Sigmoid colon (tissue), 7 donors: ENCODE results near the gene AK1. TPM values are rescaled to one million over a fixed set of nuclear protein-coding genes. Genes with fewer than 3 reads are reported as not detected.
"Not testable (repeated sequence)": the region's sequence is repeated elsewhere in the genome, so short reads cannot be mapped to it uniquely, and the experiment has no call there.

Experiments used
- DNase-seq: peaks from one replicate; pipeline ENCODE4 v3.0.0-alpha.2; 2019
- H3K27ac ChIP-seq, 4 donors: fragments of 200-600 bp; sonication (generic); one replicate each; pipeline ENCODE4 v1.5.1; 2016 to 2019; ENCODE audit warnings: mild to moderate bottlenecking in 1 of 4
- H3K27me3 ChIP-seq, 3 donors: fragments of 200-600 bp; sonication (generic); one replicate each; pipeline ENCODE4 v1.5.1; 2019; ENCODE audit warnings: mild to moderate bottlenecking in 1 of 3
- H3K36me3 ChIP-seq, 4 donors: fragments of 200-600 bp; sonication (generic); one replicate each; pipeline ENCODE4 v1.5.1; 2016 to 2019
- H3K4me1 ChIP-seq, 4 donors: fragments of 200-600 bp; sonication (generic); one replicate each; pipeline ENCODE4 v1.5.1; 2017 to 2019
- H3K4me3 ChIP-seq, 4 donors: fragments of 200-600 bp; sonication (generic); one replicate each; pipeline ENCODE4 v1.5.1; 2017 to 2019; ENCODE audit warnings: mild to moderate bottlenecking in 2 of 4, moderate library complexity in 1 of 4
- H3K9me3 ChIP-seq, 4 donors: fragments of 200-600 bp in 3 of 4; sonication (generic) in 3 of 4; one replicate each; pipeline versions ENCODE4 v1.5.1 to v1.6.1; 2013 to 2019
- EP300 ChIP-seq, 4 donors: sonication (generic); formaldehyde crosslinking; IDR thresholded peaks; one replicate each; pipeline ENCODE4 v1.6.1; 2017; ENCODE audit warnings: antibody characterized with exemption in 4 of 4
- POLR2A ChIP-seq, 2 donors: fragments of 450-650 bp; IDR thresholded peaks; one replicate each; pipeline ENCODE4 v1.6.1; 2016; ENCODE audit warnings: antibody characterized with exemption in 2 of 2, mild to moderate bottlenecking in 2 of 2, moderate library complexity in 2 of 2
- POLR2AphosphoS5 ChIP-seq, 4 donors: sonication (generic); formaldehyde crosslinking; IDR thresholded peaks; one replicate each; pipeline ENCODE4 v1.6.1; 2017; ENCODE audit warnings: antibody characterized with exemption in 4 of 4
- WGBS, 2 donors: extraction: QIAGEN DNeasy Blood & Tissue Kit; methylation state at CpG; one replicate each; pipeline ENCODE4 v1.1.7; 2013; 5-methylcytosine and 5-hydroxymethylcytosine counted together
- intact Hi-C: fragments of 100-400 bp; cut with DNase I; formaldehyde crosslinking; loops from one replicate; pipeline ENCODE4 v1.15.1; 2023
- polyA plus RNA-seq, 3 donors: library from polyadenylated mRNA; stranded (reverse); fragments of 200-250 nt; gene quantifications; one replicate each; pipeline ENCODE4 v1.2.3, GENCODE V29; 2013
- total RNA-seq, 4 donors: library from RNA; depleted of rRNA; stranded (reverse); fragments of >200 nt; gene quantifications; one replicate each; pipeline ENCODE4 v1.1.0, GENCODE V29; 2016
- TF ChIP-seq, protein P1 (sequence below), 4 experiments: fragments of 450-650 bp in 3 of 4; fragments of 200-600 bp in 1 of 4; IDR thresholded peaks; one replicate each; pipeline ENCODE4 v1.5.1; 2016 to 2019; ENCODE audit warnings: antibody characterized with exemption in 4 of 4, mild to moderate bottlenecking in 3 of 4, moderate library complexity in 2 of 4
- donor health status: healthy with polysubstance abuse.
- donor health status: Bipolar disorder and iron deficiency.
- donor health status: healthy.

The AK1 gene
- total and polyA plus RNA-seq, 7 donors, result 28.8 to 254 (median 73.2) TPM

DNA sequence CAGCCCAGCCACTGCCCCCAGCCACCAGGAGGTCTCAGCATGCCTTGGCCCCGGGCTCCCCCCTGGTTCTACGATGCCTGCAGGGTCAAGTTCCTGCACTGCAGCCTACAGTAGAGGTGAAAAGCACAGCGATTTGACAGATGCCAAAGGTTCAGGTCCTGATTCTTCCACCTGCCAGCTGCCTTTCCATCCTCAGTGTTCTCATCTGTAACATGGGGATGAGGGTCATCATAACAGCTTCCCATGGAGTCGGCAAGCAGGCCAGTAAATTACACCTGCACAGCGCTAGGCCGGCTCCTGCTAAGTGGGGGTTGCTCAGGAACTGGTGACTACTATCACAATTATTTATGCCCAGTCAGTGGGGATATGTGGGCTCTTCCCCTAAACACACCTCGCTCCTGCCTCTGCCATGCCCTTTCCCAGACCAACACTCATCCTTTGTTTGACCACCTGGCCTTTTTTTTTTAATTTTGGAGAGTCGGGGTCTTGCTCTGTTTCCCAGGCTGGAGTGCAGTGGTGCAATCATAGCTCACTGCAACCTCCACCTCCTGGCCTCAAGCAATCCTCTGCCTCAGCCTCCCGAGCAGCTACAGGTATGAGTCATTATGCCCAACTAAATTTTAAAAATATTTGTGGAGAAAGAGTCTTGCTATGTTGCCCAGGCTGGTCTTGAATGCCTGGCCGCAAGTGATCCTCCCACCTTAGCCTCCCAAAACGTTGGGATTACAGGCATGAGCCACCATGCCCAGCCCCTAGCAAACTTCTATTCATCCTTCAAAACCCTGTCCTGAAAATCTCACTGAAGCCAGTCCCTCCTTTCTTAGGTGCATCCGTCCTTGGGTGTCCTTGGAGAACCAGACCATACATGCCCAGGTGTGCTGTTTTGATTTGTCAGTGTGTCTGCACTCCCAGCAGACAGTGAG is 29.4 kb downstream of the AK1 start:
- Histone ChIP-seq H3K36me3 (no peaks in the 10 kb centered on the region), H3K27me3 (no peaks in the 10 kb centered on the region), H3K27ac (peak overlapping the region in 3 of 4 donors; percentile 55 to 66 (median 57)), H3K4me3 (no peak overlapping the region), H3K9me3 (peaks cover 0 to 2% (median under 1%) of the 10 kb centered on the region in 4 donors), H3K4me1 (peaks cover 0 to 10% (median 3%) of the 10 kb centered on the region in 4 donors)
- WGBS, 2 donors, result 81 to 82% methylated on average over 12 of the region's 12 CpGs
- no peak for TF ChIP-seq EP300 (IDR thresholded peaks at IDR 0.05)
- no peak for TF ChIP-seq POLR2A (IDR thresholded peaks at IDR 0.05)
- TF ChIP-seq POLR2AphosphoS5 (IDR thresholded peaks at IDR 0.05), result no peak
- TF ChIP-seq, protein P1, sequence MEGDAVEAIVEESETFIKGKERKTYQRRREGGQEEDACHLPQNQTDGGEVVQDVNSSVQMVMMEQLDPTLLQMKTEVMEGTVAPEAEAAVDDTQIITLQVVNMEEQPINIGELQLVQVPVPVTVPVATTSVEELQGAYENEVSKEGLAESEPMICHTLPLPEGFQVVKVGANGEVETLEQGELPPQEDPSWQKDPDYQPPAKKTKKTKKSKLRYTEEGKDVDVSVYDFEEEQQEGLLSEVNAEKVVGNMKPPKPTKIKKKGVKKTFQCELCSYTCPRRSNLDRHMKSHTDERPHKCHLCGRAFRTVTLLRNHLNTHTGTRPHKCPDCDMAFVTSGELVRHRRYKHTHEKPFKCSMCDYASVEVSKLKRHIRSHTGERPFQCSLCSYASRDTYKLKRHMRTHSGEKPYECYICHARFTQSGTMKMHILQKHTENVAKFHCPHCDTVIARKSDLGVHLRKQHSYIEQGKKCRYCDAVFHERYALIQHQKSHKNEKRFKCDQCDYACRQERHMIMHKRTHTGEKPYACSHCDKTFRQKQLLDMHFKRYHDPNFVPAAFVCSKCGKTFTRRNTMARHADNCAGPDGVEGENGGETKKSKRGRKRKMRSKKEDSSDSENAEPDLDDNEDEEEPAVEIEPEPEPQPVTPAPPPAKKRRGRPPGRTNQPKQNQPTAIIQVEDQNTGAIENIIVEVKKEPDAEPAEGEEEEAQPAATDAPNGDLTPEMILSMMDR (IDR thresholded peaks at IDR 0.05), result no peak
- DNase-seq, result no peak
- intact Hi-C loops, result no loop called here

DNA sequence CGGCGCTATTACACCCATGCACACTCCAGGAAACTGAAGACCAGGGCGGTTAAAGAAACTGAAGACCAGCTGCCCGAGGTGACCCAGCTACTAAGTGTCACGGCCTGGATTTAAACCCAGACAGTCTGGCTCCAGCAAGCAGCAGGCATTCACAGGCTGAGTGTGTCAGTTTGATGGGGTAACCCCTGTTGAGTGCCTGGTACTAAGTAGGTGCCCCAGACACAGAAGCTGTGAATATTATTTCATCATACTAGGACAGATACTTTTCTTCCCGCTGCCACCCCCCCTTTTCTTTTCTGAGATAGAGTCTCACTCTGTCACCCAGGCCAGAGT is 30.3 kb downstream of the AK1 start:
- TF ChIP-seq POLR2A (IDR thresholded peaks at IDR 0.05) (no peak), EP300 (IDR thresholded peaks at IDR 0.05) (no peak), POLR2AphosphoS5 (IDR thresholded peaks at IDR 0.05) (no peak)
- TF ChIP-seq, protein P1 (IDR thresholded peaks at IDR 0.05), result no peak
- H3K9me3 ChIP-seq, result peaks cover 0 to 2% (median under 1%) of the 10 kb centered on the region in 4 donors
- peak overlapping the region in 3 of 4 donors; percentile 55 to 66 (median 57) for H3K27ac ChIP-seq
- intact Hi-C loops, result no loop called here
- H3K4me3 ChIP-seq, result no peak overlapping the region
- DNase-seq, result no peak
- WGBS, 2 donors, result 68 to 71% methylated on average over 6 of the region's 6 CpGs
- peaks cover 0 to 5% (median 0%) of the 10 kb centered on the region in 4 donors for H3K4me1 ChIP-seq
- no peaks in the 10 kb centered on the region for H3K27me3 ChIP-seq
- no peaks in the 10 kb centered on the region for H3K36me3 ChIP-seq

DNA sequence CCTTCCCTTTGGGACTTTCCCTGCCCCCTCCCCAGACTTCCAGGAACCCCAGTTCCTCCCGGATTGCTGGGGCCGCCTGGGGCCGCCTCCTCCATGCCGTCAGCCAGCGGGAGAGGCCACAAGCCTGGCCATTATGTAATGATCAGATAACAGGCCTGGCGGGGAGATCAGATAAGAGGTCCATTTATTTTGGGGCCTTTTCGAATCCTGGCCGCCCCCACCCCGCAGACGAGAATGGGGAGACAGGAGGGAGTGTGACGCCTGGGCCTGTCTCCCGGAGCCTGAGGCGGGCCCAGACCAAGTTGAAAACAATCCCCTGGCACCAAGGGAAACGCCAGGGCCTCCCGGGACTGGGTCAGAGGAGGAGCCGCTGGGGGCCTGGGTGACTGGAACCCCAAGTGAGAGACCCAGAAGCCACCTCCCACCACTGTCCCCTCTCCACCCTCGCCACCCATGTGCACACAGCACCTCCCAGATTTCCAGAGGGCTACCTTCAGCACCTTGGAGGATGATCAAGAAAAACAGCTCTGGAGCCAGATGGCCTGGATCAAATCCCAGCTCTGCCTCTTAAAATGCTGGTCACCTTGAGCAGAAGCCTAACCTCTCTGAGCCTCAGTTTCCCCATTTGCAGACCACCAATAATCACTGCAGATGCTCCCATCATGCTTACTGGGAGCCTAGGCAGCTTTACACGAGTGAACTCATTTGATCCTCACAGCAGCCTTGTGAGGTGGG is 30.9 kb downstream of the AK1 start:
- Histone ChIP-seq H3K27me3 (no peaks in the 10 kb centered on the region), H3K4me3 (no peak overlapping the region), H3K36me3 (no peaks in the 10 kb centered on the region), H3K9me3 (peaks cover 0 to 2% (median under 1%) of the 10 kb centered on the region in 4 donors), H3K27ac (peak overlapping the region; percentile 6 to 66 (median 56)), H3K4me1 (peaks cover 0 to 5% (median 0%) of the 10 kb centered on the region in 4 donors)
- intact Hi-C loops, result no loop called here
- no peak for DNase-seq
- no peak for TF ChIP-seq POLR2AphosphoS5 (IDR thresholded peaks at IDR 0.05)
- TF ChIP-seq, protein P1 (IDR thresholded peaks at IDR 0.05), result no peak
- WGBS, 2 donors, result 70 to 76% methylated on average over 18 of the region's 18 CpGs

DNA sequence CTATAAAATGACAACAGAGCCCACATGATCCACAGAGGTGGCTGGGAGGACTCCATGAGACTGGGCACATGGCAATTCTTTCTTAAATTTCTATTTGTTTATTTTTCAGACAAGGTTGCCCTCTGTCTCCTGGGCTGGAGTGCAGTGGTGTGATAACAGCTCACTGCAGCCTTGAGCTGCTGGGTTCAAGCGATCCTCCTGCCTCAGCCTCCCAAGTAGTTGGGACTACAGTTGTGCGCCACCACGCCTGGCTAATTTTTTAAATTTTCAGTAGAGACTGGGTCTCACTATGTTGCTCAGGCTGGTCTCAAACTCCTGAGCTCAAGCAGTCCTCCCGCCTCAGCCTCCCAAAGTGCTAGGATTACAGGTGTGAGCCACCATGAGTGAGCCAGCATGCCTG is 31.9 kb downstream of the AK1 start:
- H3K4me3 ChIP-seq, H3K4me1 ChIP-seq, H3K27me3 ChIP-seq, DNase-seq, H3K36me3 ChIP-seq, intact Hi-C loops, H3K9me3 ChIP-seq: not testable (repeated sequence)
- WGBS, 2 donors, result 97% methylated on average over 4 of the region's 4 CpGs
- peak overlapping the region in 3 of 4 donors; percentile 55 to 66 (median 57) for H3K27ac ChIP-seq

DNA sequence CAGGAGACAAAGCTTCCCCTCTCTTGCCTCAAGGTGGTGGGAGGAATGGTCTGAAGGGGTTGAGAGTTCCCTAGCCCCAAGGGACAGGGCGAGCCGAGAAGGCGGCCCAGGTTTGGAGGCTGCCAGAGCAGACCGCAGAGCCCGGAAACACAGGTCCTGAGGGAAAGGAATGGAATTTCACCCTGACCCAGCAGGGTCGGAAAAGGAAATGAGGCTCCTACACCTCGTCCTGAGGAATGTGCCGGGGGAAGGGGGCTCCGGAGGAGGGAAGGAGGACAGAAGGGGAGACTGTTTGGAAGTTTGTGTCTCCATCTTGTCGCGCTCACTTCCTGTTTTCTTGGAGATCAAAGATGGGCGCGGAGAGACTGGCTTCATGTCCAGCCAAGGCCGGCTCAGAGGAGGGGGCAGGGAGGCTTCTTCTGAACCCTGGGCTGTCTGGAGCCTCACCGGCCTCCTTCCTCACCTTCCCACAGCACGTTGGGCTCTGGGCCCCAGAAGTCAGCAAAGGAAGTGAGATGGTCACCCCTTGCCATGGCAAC is 32.6 kb downstream of the AK1 start:
- intact Hi-C loops, result no loop called here

More for the DNA sequence above, 32.6 kb downstream of the AK1 start:
- WGBS, 2 donors, result 85% methylated on average over 16 of the region's 16 CpGs
- no peak overlapping the region for H3K4me3 ChIP-seq
- no peaks in the 10 kb centered on the region for H3K27me3 ChIP-seq
- peaks cover 0 to 5% (median 0%) of the 10 kb centered on the region in 4 donors for H3K4me1 ChIP-seq
- TF ChIP-seq EP300 (IDR thresholded peaks at IDR 0.05), result no peak
- no peak for TF ChIP-seq POLR2A (IDR thresholded peaks at IDR 0.05)
- TF ChIP-seq POLR2AphosphoS5 (IDR thresholded peaks at IDR 0.05), result peak in 1 of 4 donors; percentile 47
- DNase-seq, result no peak
- peak overlapping the region; percentile 9 to 61 (median 56) for H3K27ac ChIP-seq
- H3K36me3 ChIP-seq, result no peaks in the 10 kb centered on the region
- peaks cover 0 to 2% (median under 1%) of the 10 kb centered on the region in 4 donors for H3K9me3 ChIP-seq
